ENCODE measurements around the gene CDK5. TPM values are rescaled to one million over a fixed set of nuclear protein-coding genes. Genes with fewer than 3 reads are reported as not detected.

Gene CDK5
- total and polyA plus RNA-seq, 9 of the 15 experiments (the other 6 are each of a cell fraction or from before 2014, with no cell fraction given): 3.2 to 38.0 (median 27.5) TPM

- peak in 1 of 2 experiments; percentile 42 for TF ChIP-seq E2F6 (IDR thresholded peaks at IDR 0.05; ENCODE audit: borderline replicate concordance in 1 of 2, extremely low read depth in 1 of 2, insufficient read depth in 1 of 2, insufficient read length in 1 of 2, low read depth in 1 of 2, low read length in 1 of 2, poor library complexity in 1 of 2, severe bottlenecking in 1 of 2)
- no peak for TF ChIP-seq ZNF740 (CRISPR knock-in tag; IDR thresholded peaks at IDR 0.05)
- no peak for TF ChIP-seq ZNF740 (tag; IDR thresholded peaks at IDR 0.05)
- TF ChIP-seq THRB (CRISPR knock-in tag; conservative IDR thresholded peaks at IDR 0.05): no peak
- TF ChIP-seq NKRF (IDR thresholded peaks at IDR 0.05; ENCODE audit: borderline replicate concordance): peak; percentile 80
- peak in 1 of 2 experiments; percentile 79; a peak in 2 of 4 replicates for TF ChIP-seq HDAC1 (IDR thresholded peaks at IDR 0.05)
- TF ChIP-seq SP2 (IDR thresholded peaks at IDR 0.05; ENCODE audit: extremely low read depth, low read depth, low read length, poor library complexity, severe bottlenecking): no peak
- no peak for TF ChIP-seq CHD7 (IDR thresholded peaks at IDR 0.05; ENCODE audit: low read depth, low read length)
- 0 out of 2 replicates have a peak, but pooled peaks have one; percentile 64 for TF ChIP-seq ZNF232 (CRISPR knock-in tag; IDR thresholded peaks at IDR 0.05)
These were observed 29.1 kb upstream of the CDK5 start (continued) for GRCh38 chr7:151086802-151087244.

All from K562 (cell line).